AG04450 (cell line): Measurements from ENCODE around the gene CCDC91. TPM values are rescaled to one million over a fixed set of nuclear protein-coding genes. Genes with fewer than 3 reads are reported as not detected.

Experiments
- CTCF ChIA-PET: fragments of 300-600, 350-600 bp; formaldehyde crosslinking; extraction: SDS; loops from one replicate; lab custom pipeline; 2022; ENCODE audit warnings: antibody characterized with exemption, inconsistent platforms; lab: Charles Lee
- POLR2A ChIA-PET: fragments of 350-600 bp; formaldehyde crosslinking; extraction: SDS; loops from one replicate; lab custom pipeline; 2021; ENCODE audit warnings: antibody characterized with exemption, inconsistent platforms; lab: Yijun Ruan, JAX
- DNase-seq: peaks from one replicate; pipeline ENCODE4 v3.0.0-alpha.2; 2011; ENCODE audit warnings: low read depth, low spot score
- H3K27ac ChIP-seq: one replicate; pipeline ENCODE4 v1.5.1; 2012; ENCODE audit warnings: low read depth, low read length, control low read depth
- H3K27me3 ChIP-seq: one replicate; pipeline ENCODE4 v1.6.0; 2012; ENCODE audit warnings: low read length; ENCODE audit not compliant: control insufficient read depth, insufficient read depth
- H3K4me3 ChIP-seq: 2 replicates; pipeline ENCODE4 v1.5.1; 2011; ENCODE audit warnings: mild to moderate bottlenecking, low read depth, low read length, control low read depth
- H3K9me3 ChIP-seq: 2 replicates; pipeline ENCODE4 v1.5.1; 2012; ENCODE audit warnings: low read length; ENCODE audit not compliant: control insufficient read depth, insufficient read depth
- CTCF ChIP-seq: IDR thresholded peaks from 2 replicates; pipeline ENCODE4 v1.5.1; 2011; ENCODE audit warnings: low read depth, low read length, control low read depth, inconsistent platforms
- polyA plus RNA-seq: library from polyadenylated mRNA; depleted of rRNA; stranded (reverse); fragments of >200 nt; gene quantifications from 2 replicates; pipeline ENCODE4 v1.2.3, GENCODE V29; 2011

Gene CCDC91
- polyA plus RNA-seq, 1 experiment = 21.0 TPM

GRCh38 chr12:28351414-28351813 lies 161.2 kb downstream of the CCDC91 start:
- H3K27me3 ChIP-seq = no peaks in the 10 kb centered on the region
- TF ChIP-seq CTCF = no peak
- DNase-seq = no peak
- no peak overlapping the region for H3K4me3 ChIP-seq
- H3K27ac ChIP-seq = no peak overlapping the region
- CTCF ChIA-PET = no interaction called here
- peaks cover 3% of the 10 kb centered on the region; the same call in 1 of the 2 replicates for H3K9me3 ChIP-seq
- POLR2A ChIA-PET = no interaction called here

DNA sequence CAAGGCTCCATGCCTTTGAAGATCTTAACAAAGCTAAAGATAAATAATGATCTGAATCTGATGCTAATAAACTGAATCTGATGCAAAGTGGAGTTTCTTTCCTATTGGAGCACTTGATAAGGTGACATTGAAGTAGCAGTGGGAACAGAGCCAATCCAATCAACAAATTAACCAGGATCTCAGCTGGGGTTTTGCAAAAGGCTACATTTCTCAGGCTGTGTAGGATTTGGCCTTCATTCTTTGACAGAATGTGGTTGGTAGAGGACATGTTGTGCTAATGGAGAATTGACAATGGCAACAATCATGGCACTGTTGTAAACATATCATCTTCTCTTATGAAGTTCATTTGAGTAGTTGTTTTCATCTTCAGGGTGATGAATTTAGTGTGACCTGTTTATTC lies 164.9 kb downstream of the CCDC91 start:
- Histone ChIP-seq H3K9me3 (peaks cover 3% of the 10 kb centered on the region; the same call in 1 of the 2 replicates), H3K27me3 (no peaks in the 10 kb centered on the region), H3K4me3 (no peak overlapping the region), H3K27ac (no peak overlapping the region)
- DNase-seq = no peak
- CTCF ChIA-PET = no interaction called here
- TF ChIP-seq CTCF = no peak
- POLR2A ChIA-PET = no interaction called here

- ChIA-PET POLR2A (no interaction called here), CTCF (interaction anchor here (1.0 kb wide), 1 partner anchor 513 kb away, joined by 3 read pairs; no protein-coding TSS in a partner anchor)
- Histone ChIP-seq H3K9me3 (no peaks in the 10 kb centered on the region), H3K27ac (no peak overlapping the region), H3K27me3 (no peaks in the 10 kb centered on the region), H3K4me3 (no peak overlapping the region)
- TF ChIP-seq CTCF = no peak
- no peak for DNase-seq
These were observed 170.0 kb downstream of the CCDC91 start for GRCh38 chr12:28360253-28360652.

DNA sequence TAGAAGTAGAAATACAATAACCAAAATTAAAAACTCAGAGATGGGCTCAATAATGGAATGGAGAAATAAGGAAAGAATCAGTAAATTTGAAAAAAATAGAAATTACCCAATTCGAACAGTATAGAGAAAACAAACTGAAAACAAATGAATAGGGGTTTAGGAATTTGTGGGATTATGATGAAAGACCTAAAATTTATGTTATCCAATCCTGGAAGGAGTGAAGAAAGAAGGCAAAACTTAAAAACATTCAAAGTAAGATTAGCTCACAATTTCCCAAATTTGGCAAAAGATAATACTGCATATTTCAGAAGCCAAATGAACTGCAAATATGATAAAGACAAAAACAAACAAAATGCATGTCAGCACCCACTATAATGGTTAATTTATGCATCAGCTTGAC lies 177.1 kb downstream of the CCDC91 start:
- TF ChIP-seq CTCF = no peak
- POLR2A ChIA-PET = no interaction called here
- H3K9me3 ChIP-seq = peaks cover 15% of the 10 kb centered on the region
- no peak overlapping the region for H3K4me3 ChIP-seq
- no peak overlapping the region for H3K27ac ChIP-seq
- H3K27me3 ChIP-seq = no peaks in the 10 kb centered on the region
- CTCF ChIA-PET = no interaction called here
- DNase-seq = no peak

DNA sequence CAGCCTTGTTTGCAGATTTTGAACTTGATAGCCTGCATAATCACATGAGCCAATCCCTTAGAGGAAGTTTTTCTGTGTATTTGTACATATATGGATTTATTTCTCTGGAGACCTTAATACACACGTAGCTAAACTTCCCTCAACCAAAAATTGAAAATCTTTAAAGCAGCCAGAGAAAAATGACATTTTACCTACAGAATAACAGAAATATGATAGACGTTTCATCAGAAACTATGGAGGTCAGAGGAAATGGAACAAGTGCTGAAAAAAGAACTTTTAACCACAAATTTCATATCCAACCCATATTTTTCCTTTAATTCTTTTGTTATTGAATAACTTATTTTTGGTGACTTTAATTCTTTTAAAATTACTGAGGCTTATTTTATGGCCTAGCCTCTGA lies 177.7 kb downstream of the CCDC91 start:
- ChIA-PET POLR2A (no interaction called here), CTCF (no interaction called here)
- Histone ChIP-seq H3K9me3 (peaks cover 15% of the 10 kb centered on the region), H3K27ac (no peak overlapping the region), H3K4me3 (no peak overlapping the region), H3K27me3 (no peaks in the 10 kb centered on the region)
- no peak for TF ChIP-seq CTCF
- DNase-seq = no peak
